Tibial nerve (tissue), 3 donors: Measurements from ENCODE around the gene XYLT1.

ENCODE experiments used
- POLR2A ChIP-seq, 2 donors: fragments of 450-650 bp; IDR thresholded peaks; one replicate each; pipeline ENCODE4 v1.6.1; 2017; ENCODE audit warnings: antibody characterized with exemption in 2 of 2, mild to moderate bottlenecking in 2 of 2, moderate library complexity in 2 of 2
- TF ChIP-seq, protein P1 (sequence below), 5 experiments: fragments of 200-600 bp in 3 of 5; fragments of 450-650 bp in 2 of 5; sonication (generic) in 3 of 5; IDR thresholded peaks; one replicate each; pipeline ENCODE4 v1.5.1; 2016 to 2019; ENCODE audit warnings: antibody characterized with exemption in 5 of 5, mild to moderate bottlenecking in 3 of 5, moderate library complexity in 2 of 5

DNA sequence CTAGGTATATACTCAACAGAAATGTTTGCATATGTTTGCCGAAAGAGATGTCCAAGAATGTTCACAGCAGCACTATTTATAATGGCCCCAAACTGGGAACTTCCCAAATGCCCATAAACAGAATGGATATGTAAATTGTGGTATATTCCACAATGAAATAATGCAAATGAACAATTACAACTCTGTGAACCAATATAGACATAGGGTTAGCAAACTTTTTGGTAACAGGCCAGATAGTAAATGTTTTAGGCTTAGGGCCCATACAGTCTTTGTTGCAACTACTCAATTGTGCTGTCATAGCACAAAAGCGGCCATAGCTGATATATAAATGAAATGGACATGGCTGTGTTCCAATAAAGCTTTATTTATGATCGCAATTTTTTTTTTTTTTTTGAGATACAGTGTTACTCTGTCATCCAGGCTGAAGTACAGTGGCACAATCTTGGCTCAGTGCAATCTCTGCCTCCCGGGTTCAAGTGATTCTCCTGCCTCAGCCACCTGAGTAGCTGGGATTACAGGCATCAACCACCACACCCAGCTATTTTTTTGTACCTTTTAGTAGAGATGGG, 16.5 kb downstream of the XYLT1 start:
- TF ChIP-seq, protein P1, sequence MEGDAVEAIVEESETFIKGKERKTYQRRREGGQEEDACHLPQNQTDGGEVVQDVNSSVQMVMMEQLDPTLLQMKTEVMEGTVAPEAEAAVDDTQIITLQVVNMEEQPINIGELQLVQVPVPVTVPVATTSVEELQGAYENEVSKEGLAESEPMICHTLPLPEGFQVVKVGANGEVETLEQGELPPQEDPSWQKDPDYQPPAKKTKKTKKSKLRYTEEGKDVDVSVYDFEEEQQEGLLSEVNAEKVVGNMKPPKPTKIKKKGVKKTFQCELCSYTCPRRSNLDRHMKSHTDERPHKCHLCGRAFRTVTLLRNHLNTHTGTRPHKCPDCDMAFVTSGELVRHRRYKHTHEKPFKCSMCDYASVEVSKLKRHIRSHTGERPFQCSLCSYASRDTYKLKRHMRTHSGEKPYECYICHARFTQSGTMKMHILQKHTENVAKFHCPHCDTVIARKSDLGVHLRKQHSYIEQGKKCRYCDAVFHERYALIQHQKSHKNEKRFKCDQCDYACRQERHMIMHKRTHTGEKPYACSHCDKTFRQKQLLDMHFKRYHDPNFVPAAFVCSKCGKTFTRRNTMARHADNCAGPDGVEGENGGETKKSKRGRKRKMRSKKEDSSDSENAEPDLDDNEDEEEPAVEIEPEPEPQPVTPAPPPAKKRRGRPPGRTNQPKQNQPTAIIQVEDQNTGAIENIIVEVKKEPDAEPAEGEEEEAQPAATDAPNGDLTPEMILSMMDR (IDR thresholded peaks at IDR 0.05): no peak
- TF ChIP-seq POLR2A (IDR thresholded peaks at IDR 0.05): no peak
